Right lobe of liver (tissue), 4 donors: ENCODE results near the gene NR2F6.

Experiments
- CTCF ChIP-seq, 4 donors: fragments of 200-600 bp in 3 of 4; fragments of 450-650 bp in 1 of 4; IDR thresholded peaks; one replicate each; pipeline versions ENCODE4 v1.5.1 to v1.8.0; 2016 to 2022; ENCODE audit warnings: antibody characterized with exemption in 4 of 4, mild to moderate bottlenecking in 2 of 4
- POLR2A ChIP-seq: fragments of 450-650 bp; IDR thresholded peaks from one replicate; pipeline ENCODE4 v1.6.1; 2017; ENCODE audit warnings: antibody characterized with exemption, mild to moderate bottlenecking
- donor health status: DM: no; HTN: no; CAD: no.
- donor health status: DM: no; HTN: no; CAD: no.
- donor health status: DM: no; HTN: yes; CAD: no.

DNA sequence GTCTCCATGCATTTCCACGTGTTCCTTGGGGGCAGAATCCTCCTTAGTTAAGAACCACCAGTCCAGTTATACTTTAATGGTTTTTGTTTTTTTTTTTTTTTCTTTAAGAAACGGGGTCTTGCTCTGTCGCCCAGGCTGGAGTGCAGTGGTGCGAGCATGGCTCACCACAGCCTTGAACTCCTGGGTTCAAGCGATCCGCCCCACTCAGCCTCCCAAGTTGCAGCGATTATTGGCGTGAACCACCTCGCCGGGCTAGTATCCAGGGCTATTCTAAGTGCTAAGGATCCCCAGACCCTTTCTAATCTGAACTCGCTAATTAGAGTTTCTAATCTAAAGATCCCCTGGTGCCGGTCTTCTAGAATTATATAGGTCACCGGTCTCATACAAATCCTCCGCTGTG lies 47.9 kb upstream of the NR2F6 start:
- TF ChIP-seq CTCF (IDR thresholded peaks at IDR 0.05) (no peak), POLR2A (no peak)
